IPS-15b (cell line): ENCODE results near the gene POLN.
"Not testable (repeated sequence)": the region's sequence is repeated elsewhere in the genome, so short reads cannot be mapped to it uniquely, and the experiment has no call there.

Experiments
- H3K27me3 ChIP-seq: one replicate; pipeline ENCODE4 v1.6.1; 2013; ENCODE audit warnings: low read length; ENCODE audit not compliant: control insufficient read depth, insufficient read depth
- H3K36me3 ChIP-seq: one replicate; pipeline ENCODE4 v1.6.1; 2013; ENCODE audit warnings: low read length; ENCODE audit not compliant: control insufficient read depth, insufficient read depth
- H3K4me1 ChIP-seq: one replicate; pipeline ENCODE4 v1.6.1; 2013; ENCODE audit warnings: mild to moderate bottlenecking, low read length; ENCODE audit not compliant: control insufficient read depth, insufficient read depth
- H3K4me3 ChIP-seq: one replicate; pipeline ENCODE4 v1.5.1; 2013; ENCODE audit warnings: low read depth, low read length
- H3K9ac ChIP-seq: one replicate; pipeline ENCODE4 v1.6.1; 2013; ENCODE audit warnings: low read depth, mild to moderate bottlenecking, low read length
- H3K9me3 ChIP-seq: one replicate; pipeline ENCODE4 v1.6.1; 2013; ENCODE audit warnings: mild to moderate bottlenecking, low read length; ENCODE audit not compliant: control insufficient read depth, insufficient read depth

The POLN gene

DNA sequence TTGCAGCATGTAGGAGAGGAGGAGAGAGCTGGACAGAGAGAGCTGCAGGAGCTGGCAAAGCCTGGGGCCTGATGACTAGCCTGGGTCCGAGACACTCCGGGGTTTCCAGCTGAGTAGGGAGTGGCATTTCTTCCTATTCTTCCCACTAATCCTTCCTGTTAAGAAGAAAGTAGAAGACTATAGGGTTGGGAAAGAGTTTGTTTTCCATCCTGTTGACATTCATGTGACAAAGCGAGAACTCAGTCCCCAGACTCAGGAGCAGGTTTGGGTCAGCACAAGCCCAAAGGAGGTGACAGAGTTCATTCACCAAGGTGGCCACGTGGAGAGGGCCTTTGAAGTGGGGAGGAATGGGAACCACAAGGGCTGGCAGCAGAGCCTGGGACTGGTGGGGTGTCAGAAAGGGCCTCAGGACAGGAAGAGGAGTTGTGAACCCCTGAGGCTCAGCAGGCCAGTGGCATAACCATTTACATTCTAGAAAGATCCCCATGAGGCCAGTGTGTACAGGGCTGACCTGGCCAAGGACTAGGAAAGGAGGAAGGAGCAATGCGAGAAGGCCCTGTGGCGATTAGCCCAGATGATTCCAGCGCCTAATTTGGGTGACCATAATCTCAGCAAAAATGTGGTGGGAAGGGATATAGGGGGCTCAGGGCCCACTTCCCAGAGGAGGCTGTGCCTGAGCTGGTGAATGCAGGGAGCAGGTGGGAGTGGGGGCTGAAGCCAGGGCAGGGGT is 3.3 kb upstream of the POLN start:
- H3K9me3 ChIP-seq = no peaks in the 10 kb centered on the region
- no peak overlapping the region for H3K4me3 ChIP-seq
- H3K4me1 ChIP-seq = peaks cover 6% of the 10 kb centered on the region
- peaks cover 1% of the 10 kb centered on the region for H3K36me3 ChIP-seq
- no peaks in the 10 kb centered on the region for H3K27me3 ChIP-seq
- no peak overlapping the region for H3K9ac ChIP-seq

DNA sequence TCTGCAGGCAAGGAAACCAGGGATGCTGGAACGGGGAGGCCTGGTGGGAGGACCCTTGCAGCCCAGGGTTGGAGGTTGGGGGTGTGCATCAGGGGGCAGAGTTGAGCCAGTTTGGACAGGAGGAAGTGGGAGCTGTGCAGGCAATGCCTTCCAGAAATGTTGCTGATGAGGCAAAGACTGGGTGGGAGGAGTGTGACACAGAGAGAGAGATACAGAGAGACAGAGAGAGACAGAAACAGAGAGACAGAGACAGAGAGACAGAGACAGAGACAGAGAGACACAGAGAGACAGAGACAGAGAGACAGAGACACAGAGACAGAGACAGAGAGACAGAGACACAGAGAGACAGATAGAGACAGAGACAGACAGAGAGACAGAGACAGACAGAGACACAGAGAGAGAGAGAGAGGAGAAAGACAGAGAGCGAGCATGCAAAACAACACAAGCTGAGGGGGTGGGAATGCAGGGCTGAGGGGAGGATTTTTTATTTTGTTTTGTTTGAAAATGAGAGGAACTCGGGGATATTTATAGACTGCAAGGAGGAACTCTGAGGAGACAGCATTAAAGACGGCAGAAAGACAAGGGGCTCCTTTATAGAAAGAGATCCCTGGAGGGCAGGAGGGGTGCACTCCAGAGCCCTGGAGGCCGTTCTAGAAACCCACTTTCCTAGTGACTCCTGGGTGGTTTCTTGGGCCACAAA is 1.9 kb upstream of the POLN start:
- no peak overlapping the region for H3K9ac ChIP-seq
- H3K4me1 ChIP-seq = peaks cover 6% of the 10 kb centered on the region
- H3K4me3 ChIP-seq = no peak overlapping the region
- no peaks in the 10 kb centered on the region for H3K36me3 ChIP-seq
- H3K9me3 ChIP-seq = no peaks in the 10 kb centered on the region
- H3K27me3 ChIP-seq = no peaks in the 10 kb centered on the region

DNA sequence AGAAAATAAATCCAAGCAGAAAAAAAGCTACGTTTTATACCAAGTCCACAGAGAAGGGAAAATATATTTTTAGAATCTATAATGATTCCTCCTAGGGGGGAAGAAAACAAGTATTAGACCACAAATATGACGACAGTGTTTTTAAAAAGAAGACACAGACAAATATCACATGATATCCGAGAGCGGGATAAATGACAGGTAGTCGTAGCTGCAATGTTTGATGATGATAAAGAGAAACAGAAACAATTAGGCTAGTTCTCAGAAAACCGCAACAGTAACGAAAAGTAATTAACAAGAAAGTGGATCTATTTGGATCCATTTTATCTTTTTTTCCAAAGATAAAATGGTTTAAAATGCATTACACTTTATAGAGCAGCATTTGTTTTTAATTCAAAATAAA is 918 bp downstream of the POLN start:
- no peaks in the 10 kb centered on the region for H3K36me3 ChIP-seq
- H3K4me3 ChIP-seq = peak overlapping the region; percentile 89
- H3K9ac ChIP-seq = peak overlapping the region; percentile 39
- H3K27me3 ChIP-seq = no peaks in the 10 kb centered on the region
- H3K9me3 ChIP-seq = no peaks in the 10 kb centered on the region
- H3K4me1 ChIP-seq = peaks cover 6% of the 10 kb centered on the region

DNA sequence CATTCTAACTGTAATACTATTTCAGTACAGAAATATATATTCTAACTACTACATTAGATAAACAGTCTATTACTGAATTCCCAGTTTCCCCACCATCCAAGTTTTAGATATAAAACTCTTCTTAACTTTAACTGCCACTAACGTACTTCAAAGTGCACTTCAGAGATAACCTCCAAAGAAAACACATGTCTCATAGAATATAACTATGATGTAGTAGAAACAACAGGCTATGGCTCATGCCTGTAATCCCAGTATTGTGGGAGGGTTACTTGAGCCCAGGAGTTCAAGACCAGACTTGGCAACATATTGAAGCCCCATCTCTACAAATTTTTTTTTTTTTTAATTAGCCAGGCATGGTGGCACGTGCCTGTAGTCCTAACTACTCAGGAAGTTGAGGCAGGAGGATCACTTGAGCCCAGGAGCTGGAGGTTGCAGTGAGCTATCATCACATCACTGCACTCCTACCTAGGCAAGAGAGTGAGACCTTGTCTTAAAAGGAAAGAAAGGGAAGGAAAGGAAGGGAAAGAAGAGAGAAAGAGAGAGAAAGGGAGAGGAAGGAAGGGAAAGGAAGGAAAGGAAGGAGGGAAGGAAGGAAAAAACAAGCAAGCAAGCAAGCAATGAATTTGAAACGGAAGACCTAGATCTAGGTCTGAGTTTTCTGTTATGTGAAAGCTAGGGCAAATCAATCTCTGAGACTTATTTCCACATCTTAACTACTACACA is 4.8 kb downstream of the POLN start:
- no peaks in the 10 kb centered on the region for H3K36me3 ChIP-seq
- H3K27me3 ChIP-seq = no peaks in the 10 kb centered on the region
- H3K9me3 ChIP-seq = no peaks in the 10 kb centered on the region
- no peak overlapping the region for H3K9ac ChIP-seq
- H3K4me1 ChIP-seq = peaks cover 6% of the 10 kb centered on the region
- H3K4me3 ChIP-seq = no peak overlapping the region

DNA sequence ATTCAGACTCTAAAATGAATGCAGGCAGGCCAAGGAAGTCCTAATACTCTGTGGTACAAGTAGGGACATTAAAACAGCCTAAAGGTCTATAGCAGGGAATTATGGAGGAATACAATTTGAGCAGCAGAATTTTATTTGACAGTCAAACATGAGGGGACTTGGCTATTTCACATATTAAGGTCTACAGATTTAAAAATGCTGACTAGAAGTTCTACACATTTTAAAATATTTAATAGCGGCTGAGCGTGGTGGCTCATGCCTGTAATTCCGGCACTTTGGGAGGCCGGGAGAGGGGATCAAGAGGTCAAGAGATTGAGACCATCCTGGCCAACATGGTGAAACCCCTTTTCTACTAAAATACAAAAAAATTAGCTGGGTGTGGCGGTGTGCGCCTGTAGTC is 10.8 kb downstream of the POLN start:
- Histone ChIP-seq H3K4me1 (no peaks in the 10 kb centered on the region), H3K9me3 (no peaks in the 10 kb centered on the region), H3K27me3 (no peaks in the 10 kb centered on the region), H3K4me3 (no peak overlapping the region), H3K36me3 (peaks cover 3% of the 10 kb centered on the region), H3K9ac (no peak overlapping the region)

DNA sequence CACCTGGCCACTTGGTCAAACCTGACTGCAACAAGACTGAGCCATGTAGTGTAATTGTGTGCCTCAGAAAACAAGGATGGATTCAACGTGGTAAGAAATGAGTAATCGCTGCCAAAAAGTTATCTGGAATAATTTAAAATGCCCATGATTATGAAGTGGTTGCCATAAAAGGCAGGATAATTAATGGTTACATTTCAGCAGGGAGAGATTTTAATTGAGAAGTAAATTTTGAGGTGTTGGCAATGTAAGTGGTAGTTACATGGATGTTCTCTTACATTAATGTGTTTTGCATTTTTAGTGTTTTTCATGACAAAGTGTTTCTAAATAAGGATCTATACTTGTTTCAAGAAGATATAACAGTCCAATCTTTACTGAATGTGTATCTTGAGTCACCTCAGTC is 15.7 kb downstream of the POLN start:
- Histone ChIP-seq H3K9ac (no peak overlapping the region), H3K4me3 (no peak overlapping the region), H3K9me3 (no peaks in the 10 kb centered on the region), H3K4me1 (peaks cover 17% of the 10 kb centered on the region), H3K27me3 (no peaks in the 10 kb centered on the region), H3K36me3 (peaks cover 3% of the 10 kb centered on the region)

DNA sequence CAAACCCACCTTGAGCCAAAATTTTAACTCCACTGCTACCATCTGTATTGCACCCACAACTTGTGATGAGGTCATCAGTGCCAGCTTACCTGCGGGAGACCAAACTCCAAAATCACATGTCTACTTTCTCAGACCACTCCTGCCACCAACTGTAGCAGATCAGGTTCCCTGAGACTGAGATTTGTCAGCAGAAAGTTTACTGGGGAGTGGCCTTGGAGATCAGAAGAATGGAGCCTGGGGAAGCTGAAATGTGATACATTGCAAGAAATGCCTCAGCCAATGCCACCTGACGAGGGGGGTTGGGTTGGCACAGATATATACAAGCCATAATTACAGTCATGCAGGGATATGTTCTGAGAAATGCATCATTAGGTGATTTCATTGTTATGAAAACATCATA is 19.1 kb downstream of the POLN start:
- no peaks in the 10 kb centered on the region for H3K9me3 ChIP-seq
- no peaks in the 10 kb centered on the region for H3K27me3 ChIP-seq
- no peak overlapping the region for H3K4me3 ChIP-seq
- H3K9ac ChIP-seq = peak overlapping the region; percentile 18
- H3K4me1 ChIP-seq = peaks cover 24% of the 10 kb centered on the region
- peaks cover 3% of the 10 kb centered on the region for H3K36me3 ChIP-seq

DNA sequence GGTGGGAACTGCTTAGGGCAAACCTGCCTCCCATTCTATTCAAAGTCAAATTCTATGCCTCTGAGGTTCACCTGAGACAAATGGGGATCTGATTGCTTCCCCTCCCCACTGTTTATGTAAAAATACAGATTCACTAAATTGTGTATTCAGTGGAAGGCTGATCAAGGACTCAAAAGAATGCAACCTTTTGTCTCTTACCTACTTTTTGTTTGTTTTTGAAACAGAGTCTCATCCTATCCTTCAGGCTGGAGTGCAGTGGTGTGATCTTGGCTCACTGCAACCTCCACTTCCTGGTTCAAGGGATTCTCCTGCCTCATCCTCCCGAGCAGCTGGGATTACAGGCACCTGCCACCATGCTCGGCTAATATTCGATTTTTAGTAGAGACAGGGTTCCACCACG is 20.5 kb downstream of the POLN start:
- peaks cover 24% of the 10 kb centered on the region for H3K4me1 ChIP-seq
- H3K9ac ChIP-seq, H3K9me3 ChIP-seq, H3K27me3 ChIP-seq, H3K36me3 ChIP-seq, H3K4me3 ChIP-seq: not testable (repeated sequence)

DNA sequence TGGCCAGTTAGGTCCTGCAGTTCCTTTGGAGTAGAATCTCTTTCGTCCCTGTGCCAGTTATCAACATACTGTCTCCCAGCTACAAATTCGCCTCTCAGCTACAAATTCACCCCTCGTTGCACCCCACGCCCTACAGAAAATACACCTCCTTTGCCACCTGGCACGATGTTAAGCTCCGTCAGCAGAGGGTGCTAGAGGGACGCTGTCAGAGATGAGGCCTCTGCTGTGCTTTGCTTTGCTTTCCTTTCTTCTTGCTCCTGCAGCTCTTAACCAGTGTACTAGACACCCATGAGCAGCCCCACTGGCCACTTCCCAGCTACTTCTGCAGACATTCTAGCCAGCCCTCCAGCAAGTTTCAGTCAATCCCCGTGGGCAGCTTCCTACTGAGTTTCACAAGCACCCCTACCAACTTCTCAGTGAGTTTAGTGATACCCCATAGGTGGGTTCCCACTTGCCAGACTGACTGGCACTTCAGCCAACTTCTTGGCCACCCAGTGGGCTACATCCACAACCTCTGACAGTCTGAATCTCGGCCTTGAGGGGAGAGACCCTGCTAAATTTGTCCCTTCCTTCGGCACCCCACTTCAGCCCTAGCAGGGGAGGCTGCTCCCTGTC is 21.8 kb downstream of the POLN start:
- no peak overlapping the region for H3K4me3 ChIP-seq
- H3K9ac ChIP-seq = no peak overlapping the region
- no peaks in the 10 kb centered on the region for H3K27me3 ChIP-seq
- H3K9me3 ChIP-seq = no peaks in the 10 kb centered on the region
- H3K4me1 ChIP-seq = peaks cover 30% of the 10 kb centered on the region
- H3K36me3 ChIP-seq = no peaks in the 10 kb centered on the region

DNA sequence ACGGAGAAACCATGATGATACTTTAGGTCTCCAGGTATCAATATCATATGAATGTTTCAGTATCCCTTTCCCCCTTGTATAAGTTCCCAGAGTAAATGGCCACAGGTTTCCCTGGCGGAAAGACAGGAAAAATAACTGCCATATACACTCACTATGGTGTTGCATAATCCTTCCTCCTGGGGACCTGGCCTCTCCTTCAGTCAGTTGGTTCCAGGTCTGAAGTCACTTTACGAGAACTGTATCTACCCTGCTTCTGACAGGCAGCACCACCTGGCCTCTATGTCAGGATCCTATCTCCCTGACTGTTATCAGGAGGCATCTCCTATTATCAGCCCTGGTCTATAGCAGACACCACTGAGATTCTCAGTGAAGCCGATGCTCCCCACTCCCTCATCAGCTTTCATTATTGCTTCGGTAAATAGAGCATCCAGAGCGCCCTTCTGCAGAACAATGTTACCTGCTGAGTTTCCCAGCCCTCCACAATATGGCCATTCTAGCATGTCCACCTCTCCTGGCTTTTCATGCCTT is 22.6 kb downstream of the POLN start:
- Histone ChIP-seq H3K4me3 (no peak overlapping the region), H3K9ac (no peak overlapping the region), H3K9me3 (no peaks in the 10 kb centered on the region), H3K27me3 (no peaks in the 10 kb centered on the region), H3K36me3 (no peaks in the 10 kb centered on the region), H3K4me1 (peaks cover 30% of the 10 kb centered on the region)

DNA sequence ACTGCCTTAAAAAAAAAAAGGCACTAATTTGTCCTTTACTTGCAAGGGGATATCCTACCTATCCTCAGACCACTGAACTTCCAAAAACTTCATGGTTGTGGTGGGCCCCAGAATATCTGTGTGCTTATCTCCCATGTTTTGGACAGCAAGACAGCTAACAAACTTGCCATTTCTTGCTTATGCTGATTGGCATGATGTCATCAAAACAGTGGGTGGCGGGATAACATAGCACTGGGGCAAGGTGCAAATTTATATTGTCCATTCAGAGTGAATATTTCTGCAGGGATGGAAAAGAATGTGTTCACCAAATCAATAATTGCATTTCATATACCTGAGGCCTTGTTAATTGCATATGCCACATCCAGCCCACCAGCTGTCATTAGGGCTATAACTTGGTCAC is 23.5 kb downstream of the POLN start:
- Histone ChIP-seq H3K27me3 (no peaks in the 10 kb centered on the region), H3K4me3 (no peak overlapping the region), H3K36me3 (no peaks in the 10 kb centered on the region), H3K9ac (no peak overlapping the region), H3K4me1 (peaks cover 30% of the 10 kb centered on the region), H3K9me3 (no peaks in the 10 kb centered on the region)
